ENCODE results near the gene PHLPP2.
A peak's percentile ranks its signal among the peaks of the same experiment; 100 is the strongest.

The PHLPP2 gene

GRCh38 chr16:71672803-71673581 lies 51.5 kb downstream of the PHLPP2 start:
- in situ Hi-C loops (cut with MboI; ENCODE audit: low sequenced_read_pairs), result no loop called here

GRCh38 chr16:71672125-71672524 lies 52.4 kb downstream of the PHLPP2 start:
- peaks cover 41% of the 10 kb centered on the region for H3K36me3 ChIP-seq (replicated peaks)

More at GRCh38 chr16:71672803-71673581, 51.5 kb downstream of the PHLPP2 start:
- Histone ChIP-seq H3K4me1 (no peaks in the 10 kb centered on the region), H3K4me3 (no peak overlapping the region), H3K36me3 (replicated peaks) (peaks cover 34% of the 10 kb centered on the region), H3K27me3 (ENCODE audit: low read depth) (no peaks in the 10 kb centered on the region), H3K9me3 (no peaks in the 10 kb centered on the region)
- no peak for DNase-seq (ENCODE audit: low spot score in 2 of 2)

GRCh38 chr16:71671165-71671564 lies 53.3 kb downstream of the PHLPP2 start:
- no peak for DNase-seq (ENCODE audit: low spot score in 2 of 2)
- Histone ChIP-seq H3K4me1 (no peaks in the 10 kb centered on the region), H3K36me3 (replicated peaks) (peaks cover 42% of the 10 kb centered on the region), H3K9me3 (no peaks in the 10 kb centered on the region), H3K27me3 (ENCODE audit: low read depth) (no peaks in the 10 kb centered on the region), H3K4me3 (no peak overlapping the region)
- in situ Hi-C loops (cut with MboI; ENCODE audit: low sequenced_read_pairs), result no loop called here

More at GRCh38 chr16:71672125-71672524, 52.4 kb downstream of the PHLPP2 start:
- Histone ChIP-seq H3K4me1 (no peaks in the 10 kb centered on the region), H3K27me3 (ENCODE audit: low read depth) (no peaks in the 10 kb centered on the region), H3K4me3 (no peak overlapping the region), H3K9me3 (no peaks in the 10 kb centered on the region)
- DNase-seq (ENCODE audit: low spot score in 2 of 2), result no peak
- in situ Hi-C loops (cut with MboI; ENCODE audit: low sequenced_read_pairs), result no loop called here

GRCh38 chr16:71670537-71670936 lies 54.0 kb downstream of the PHLPP2 start:
- H3K27me3 ChIP-seq (ENCODE audit: low read depth), result no peaks in the 10 kb centered on the region
- H3K4me1 ChIP-seq, result no peaks in the 10 kb centered on the region
- no peak overlapping the region for H3K4me3 ChIP-seq
- peaks cover 46% of the 10 kb centered on the region for H3K36me3 ChIP-seq (replicated peaks)
- no peak for DNase-seq (ENCODE audit: low spot score in 2 of 2)
- no peaks in the 10 kb centered on the region for H3K9me3 ChIP-seq
- in situ Hi-C loops (cut with MboI; ENCODE audit: low sequenced_read_pairs), result no loop called here

- Histone ChIP-seq H3K4me1 (no peaks in the 10 kb centered on the region), H3K9me3 (no peaks in the 10 kb centered on the region), H3K27me3 (ENCODE audit: low read depth) (no peaks in the 10 kb centered on the region), H3K4me3 (no peak overlapping the region), H3K36me3 (replicated peaks) (peaks cover 44% of the 10 kb centered on the region)
- in situ Hi-C loops (cut with MboI; ENCODE audit: low sequenced_read_pairs), result no loop called here
- DNase-seq (ENCODE audit: low spot score in 2 of 2), result no peak
These were observed 54.5 kb downstream of the PHLPP2 start for GRCh38 chr16:71669926-71670536.

- no peak for DNase-seq (ENCODE audit: low spot score in 2 of 2)
- in situ Hi-C loops (cut with MboI; ENCODE audit: low sequenced_read_pairs), result no loop called here
- no peaks in the 10 kb centered on the region for H3K9me3 ChIP-seq
- peaks cover 53% of the 10 kb centered on the region for H3K36me3 ChIP-seq (replicated peaks)
- H3K4me1 ChIP-seq, result no peaks in the 10 kb centered on the region
- H3K4me3 ChIP-seq, result no peak overlapping the region
- no peaks in the 10 kb centered on the region for H3K27me3 ChIP-seq (ENCODE audit: low read depth)
These were observed 57.4 kb downstream of the PHLPP2 start for GRCh38 chr16:71666928-71667707.

- Histone ChIP-seq H3K36me3 (replicated peaks) (peaks cover 60% of the 10 kb centered on the region), H3K27me3 (ENCODE audit: low read depth) (no peaks in the 10 kb centered on the region), H3K9me3 (no peaks in the 10 kb centered on the region), H3K4me3 (no peak overlapping the region), H3K4me1 (no peaks in the 10 kb centered on the region)
- in situ Hi-C loops (cut with MboI; ENCODE audit: low sequenced_read_pairs), result no loop called here
- no peak for DNase-seq (ENCODE audit: low spot score in 2 of 2)
These were observed 58.2 kb downstream of the PHLPP2 start for GRCh38 chr16:71666264-71666663.

- no peaks in the 10 kb centered on the region for H3K27me3 ChIP-seq (ENCODE audit: low read depth)
- no peak for DNase-seq (ENCODE audit: low spot score in 2 of 2)
- in situ Hi-C loops (cut with MboI; ENCODE audit: low sequenced_read_pairs), result no loop called here
- no peaks in the 10 kb centered on the region for H3K9me3 ChIP-seq
- peaks cover 43% of the 10 kb centered on the region for H3K36me3 ChIP-seq (replicated peaks)
- no peaks in the 10 kb centered on the region for H3K4me1 ChIP-seq
- no peak overlapping the region for H3K4me3 ChIP-seq
These were observed 65.0 kb downstream of the PHLPP2 start for GRCh38 chr16:71659471-71659870.

GRCh38 chr16:71658771-71659170 lies 65.7 kb downstream of the PHLPP2 start:
- H3K9me3 ChIP-seq, result no peaks in the 10 kb centered on the region
- H3K4me3 ChIP-seq, result no peak overlapping the region
- peaks cover 43% of the 10 kb centered on the region for H3K36me3 ChIP-seq (replicated peaks)
- no peaks in the 10 kb centered on the region for H3K4me1 ChIP-seq
- DNase-seq (ENCODE audit: low spot score in 2 of 2), result no peak
- in situ Hi-C loops (cut with MboI; ENCODE audit: low sequenced_read_pairs), result no loop called here
- no peaks in the 10 kb centered on the region for H3K27me3 ChIP-seq (ENCODE audit: low read depth)

- Histone ChIP-seq H3K36me3 (replicated peaks) (peaks cover 37% of the 10 kb centered on the region), H3K4me1 (no peaks in the 10 kb centered on the region), H3K27me3 (ENCODE audit: low read depth) (no peaks in the 10 kb centered on the region), H3K9me3 (no peaks in the 10 kb centered on the region), H3K4me3 (no peak overlapping the region)
- DNase-seq (ENCODE audit: low spot score in 2 of 2), result no peak
- in situ Hi-C loops (cut with MboI; ENCODE audit: low sequenced_read_pairs), result no loop called here
These were observed 74.8 kb downstream of the PHLPP2 start for GRCh38 chr16:71649704-71650103.

GRCh38 chr16:71648921-71649320 lies 75.6 kb downstream of the PHLPP2 start:
- Histone ChIP-seq H3K9me3 (no peaks in the 10 kb centered on the region), H3K4me1 (no peaks in the 10 kb centered on the region), H3K27me3 (ENCODE audit: low read depth) (no peaks in the 10 kb centered on the region), H3K4me3 (no peak overlapping the region), H3K36me3 (replicated peaks) (peaks cover 31% of the 10 kb centered on the region)
- peak in 1 of 2 experiments; percentile 18 for DNase-seq (ENCODE audit: low spot score in 2 of 2)
- in situ Hi-C loops (cut with MboI; ENCODE audit: low sequenced_read_pairs), result no loop called here

- Histone ChIP-seq H3K27me3 (ENCODE audit: low read depth) (no peaks in the 10 kb centered on the region), H3K4me3 (no peak overlapping the region), H3K36me3 (replicated peaks) (peaks cover 31% of the 10 kb centered on the region), H3K4me1 (no peaks in the 10 kb centered on the region), H3K9me3 (no peaks in the 10 kb centered on the region)
- no peak for DNase-seq (ENCODE audit: low spot score in 2 of 2)
- in situ Hi-C loops (cut with MboI; ENCODE audit: low sequenced_read_pairs), result no loop called here
These were observed 76.3 kb downstream of the PHLPP2 start for GRCh38 chr16:71648162-71648561.

GRCh38 chr16:71647391-71647790 lies 77.1 kb downstream of the PHLPP2 start:
- no peak overlapping the region for H3K4me3 ChIP-seq

GRCh38 chr16:71645450-71645849 lies 79.1 kb downstream of the PHLPP2 start:
- in situ Hi-C loops (cut with MboI; ENCODE audit: low sequenced_read_pairs), result no loop called here
- Histone ChIP-seq H3K27me3 (ENCODE audit: low read depth) (no peaks in the 10 kb centered on the region), H3K4me1 (no peaks in the 10 kb centered on the region), H3K9me3 (no peaks in the 10 kb centered on the region), H3K36me3 (replicated peaks) (peaks cover 19% of the 10 kb centered on the region), H3K4me3 (no peak overlapping the region)
- DNase-seq (ENCODE audit: low spot score in 2 of 2), result peak; percentile 42 to 64

More at GRCh38 chr16:71647391-71647790, 77.1 kb downstream of the PHLPP2 start:
- Histone ChIP-seq H3K27me3 (ENCODE audit: low read depth) (no peaks in the 10 kb centered on the region), H3K36me3 (replicated peaks) (peaks cover 28% of the 10 kb centered on the region), H3K4me1 (no peaks in the 10 kb centered on the region), H3K9me3 (no peaks in the 10 kb centered on the region)
- in situ Hi-C loops (cut with MboI; ENCODE audit: low sequenced_read_pairs), result no loop called here
- no peak for DNase-seq (ENCODE audit: low spot score in 2 of 2)

Measured in HAP-1 (cell line).